ENCODE measurements around the gene NECAB2.

- TF ChIP-seq CTCF (IDR thresholded peaks at IDR 0.05; ENCODE audit: insufficient read depth, low read depth, low read length) (no peak), EZH2 (IDR thresholded peaks at IDR 0.05; ENCODE audit: insufficient read depth, low read length) (no peak)
Observed at GRCh38 chr16:84047626-84048025, 79.6 kb downstream of the NECAB2 start.
